VCaP (cell line): ENCODE data around the gene WDR45B.

Source experiments
- H3K27ac ChIP-seq: fragments of 450-650 bp; 2 replicates; pipeline ENCODE4 v1.5.1; 2017
- TF ChIP-seq, protein P1 (sequence below): fragments of 450-650 bp; conservative IDR thresholded peaks from 2 replicates; pipeline ENCODE4 v1.5.1; 2017; ENCODE audit warnings: mild to moderate bottlenecking, moderate library complexity

The WDR45B gene

DNA sequence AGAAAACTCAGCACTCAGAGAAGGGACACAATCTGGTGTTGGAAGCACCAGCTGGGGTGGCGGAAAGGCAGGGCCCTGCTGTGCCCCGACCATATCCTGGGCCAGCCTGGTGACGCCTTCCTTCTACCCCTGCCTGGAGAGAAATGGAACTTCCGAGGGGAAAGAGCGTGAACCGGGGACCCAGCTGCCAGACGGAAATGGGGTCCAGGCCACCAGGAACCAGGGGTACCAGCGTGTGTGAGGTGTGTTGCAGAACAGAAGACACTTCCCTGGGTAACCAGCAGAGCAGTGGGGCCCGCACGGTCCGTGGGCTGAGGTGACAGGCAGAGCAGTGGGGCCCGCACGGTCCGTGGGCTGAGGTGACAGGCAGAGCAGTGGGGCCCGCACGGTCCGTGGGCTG is 43.5 kb upstream of the WDR45B start:
- H3K27ac ChIP-seq = no peak overlapping the region
- TF ChIP-seq, protein P1, sequence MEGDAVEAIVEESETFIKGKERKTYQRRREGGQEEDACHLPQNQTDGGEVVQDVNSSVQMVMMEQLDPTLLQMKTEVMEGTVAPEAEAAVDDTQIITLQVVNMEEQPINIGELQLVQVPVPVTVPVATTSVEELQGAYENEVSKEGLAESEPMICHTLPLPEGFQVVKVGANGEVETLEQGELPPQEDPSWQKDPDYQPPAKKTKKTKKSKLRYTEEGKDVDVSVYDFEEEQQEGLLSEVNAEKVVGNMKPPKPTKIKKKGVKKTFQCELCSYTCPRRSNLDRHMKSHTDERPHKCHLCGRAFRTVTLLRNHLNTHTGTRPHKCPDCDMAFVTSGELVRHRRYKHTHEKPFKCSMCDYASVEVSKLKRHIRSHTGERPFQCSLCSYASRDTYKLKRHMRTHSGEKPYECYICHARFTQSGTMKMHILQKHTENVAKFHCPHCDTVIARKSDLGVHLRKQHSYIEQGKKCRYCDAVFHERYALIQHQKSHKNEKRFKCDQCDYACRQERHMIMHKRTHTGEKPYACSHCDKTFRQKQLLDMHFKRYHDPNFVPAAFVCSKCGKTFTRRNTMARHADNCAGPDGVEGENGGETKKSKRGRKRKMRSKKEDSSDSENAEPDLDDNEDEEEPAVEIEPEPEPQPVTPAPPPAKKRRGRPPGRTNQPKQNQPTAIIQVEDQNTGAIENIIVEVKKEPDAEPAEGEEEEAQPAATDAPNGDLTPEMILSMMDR = no peak

DNA sequence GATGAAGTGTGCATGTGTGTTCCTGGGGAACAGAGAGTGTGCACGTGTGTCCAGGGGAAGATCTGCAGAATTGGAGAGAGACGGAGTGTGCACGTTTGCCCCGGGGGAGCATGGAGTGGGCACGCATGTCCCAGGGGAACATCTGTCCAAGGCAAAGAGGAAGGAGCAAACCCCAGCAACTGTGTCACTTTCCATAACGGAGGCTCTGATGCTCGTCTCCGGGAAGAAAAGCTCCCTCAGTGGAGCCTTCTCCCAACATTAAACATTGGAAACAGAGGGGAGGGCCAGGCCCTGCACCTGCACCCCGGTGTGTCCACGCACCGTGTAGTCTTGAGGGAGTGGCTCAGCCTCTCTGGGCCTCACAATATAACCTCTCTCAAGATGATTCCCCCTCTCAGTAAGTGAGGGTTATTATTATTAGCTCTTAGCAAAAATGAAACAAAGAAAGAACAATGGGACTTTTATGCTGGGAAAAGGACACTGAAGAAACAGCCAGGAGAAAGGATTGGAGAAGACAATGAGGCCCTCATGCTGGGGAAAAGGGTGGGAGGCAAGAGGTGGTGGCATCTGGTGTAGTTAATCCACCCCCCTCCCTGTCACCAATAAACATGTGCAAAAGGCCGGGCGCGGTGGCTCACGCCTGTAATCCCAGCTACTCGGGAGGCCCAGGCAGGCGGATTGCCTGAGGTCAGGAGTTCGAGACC is 42.7 kb upstream of the WDR45B start:
- no peak overlapping the region for H3K27ac ChIP-seq
- TF ChIP-seq, protein P1 = no peak

DNA sequence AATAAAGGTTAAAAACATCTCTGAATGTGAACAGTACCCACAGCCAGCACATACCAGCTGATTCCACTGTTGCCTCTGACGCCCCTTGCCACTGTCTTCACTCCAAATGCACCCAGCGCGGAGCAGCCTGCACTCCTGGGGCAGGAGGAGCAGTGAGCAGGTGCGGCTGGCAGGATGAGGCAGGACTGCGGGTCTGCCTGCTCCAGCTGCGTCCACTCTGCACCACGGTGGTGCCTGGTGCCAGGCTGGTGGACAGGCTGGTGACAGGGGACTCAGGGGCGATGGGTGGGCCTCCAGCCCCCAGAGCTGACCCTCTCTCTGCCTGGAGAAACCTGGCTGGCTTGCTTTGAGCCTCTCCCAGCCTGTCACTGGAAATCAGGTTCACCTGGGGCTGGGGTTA is 40.8 kb upstream of the WDR45B start:
- H3K27ac ChIP-seq = no peak overlapping the region
- TF ChIP-seq, protein P1 = no peak

DNA sequence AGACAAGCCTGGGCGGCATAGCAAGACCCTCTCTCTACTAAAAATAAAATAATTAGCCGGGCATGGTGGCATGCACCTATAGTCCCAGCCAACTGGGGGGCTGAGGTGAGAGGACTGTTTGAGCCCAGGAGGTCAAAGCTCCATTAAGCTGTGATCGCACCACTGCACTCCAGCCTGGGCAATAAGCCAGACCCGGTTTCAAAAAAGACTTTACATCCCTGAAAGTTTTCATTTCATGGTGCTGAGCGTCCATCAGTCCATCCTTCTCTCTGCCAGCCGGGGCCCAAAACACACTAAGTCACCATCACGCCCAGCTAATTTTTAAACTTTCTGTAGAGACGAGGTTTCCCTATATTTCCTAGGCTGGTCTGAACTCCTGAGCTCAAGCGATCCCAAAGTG is 39.6 kb upstream of the WDR45B start:
- peak overlapping the region; percentile 41 for H3K27ac ChIP-seq
- TF ChIP-seq, protein P1 = no peak

DNA sequence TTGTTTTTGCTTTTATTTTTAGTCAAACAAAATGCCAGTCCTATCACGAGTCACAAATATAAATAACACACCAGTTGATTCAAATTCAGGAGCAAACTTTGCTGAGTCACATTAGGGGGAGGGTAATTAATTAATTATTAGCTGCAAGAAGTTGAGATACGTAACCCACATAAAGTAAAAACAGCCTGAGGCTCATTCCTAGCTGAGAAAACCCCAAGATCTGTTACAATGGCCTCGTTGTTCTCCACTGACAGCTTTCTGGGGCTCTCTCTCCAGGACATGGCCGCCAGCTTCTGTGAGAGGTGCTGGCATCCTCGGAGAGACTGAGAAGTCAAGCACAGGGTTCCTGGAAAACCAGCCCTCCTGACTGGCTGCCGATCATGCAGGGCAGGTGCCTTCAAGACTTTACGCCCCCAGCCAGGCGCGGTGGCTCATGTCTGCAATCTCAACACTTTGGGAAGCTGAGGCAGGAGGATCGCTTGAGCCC is 39.2 kb upstream of the WDR45B start:
- peak overlapping the region; percentile 41 for H3K27ac ChIP-seq

DNA sequence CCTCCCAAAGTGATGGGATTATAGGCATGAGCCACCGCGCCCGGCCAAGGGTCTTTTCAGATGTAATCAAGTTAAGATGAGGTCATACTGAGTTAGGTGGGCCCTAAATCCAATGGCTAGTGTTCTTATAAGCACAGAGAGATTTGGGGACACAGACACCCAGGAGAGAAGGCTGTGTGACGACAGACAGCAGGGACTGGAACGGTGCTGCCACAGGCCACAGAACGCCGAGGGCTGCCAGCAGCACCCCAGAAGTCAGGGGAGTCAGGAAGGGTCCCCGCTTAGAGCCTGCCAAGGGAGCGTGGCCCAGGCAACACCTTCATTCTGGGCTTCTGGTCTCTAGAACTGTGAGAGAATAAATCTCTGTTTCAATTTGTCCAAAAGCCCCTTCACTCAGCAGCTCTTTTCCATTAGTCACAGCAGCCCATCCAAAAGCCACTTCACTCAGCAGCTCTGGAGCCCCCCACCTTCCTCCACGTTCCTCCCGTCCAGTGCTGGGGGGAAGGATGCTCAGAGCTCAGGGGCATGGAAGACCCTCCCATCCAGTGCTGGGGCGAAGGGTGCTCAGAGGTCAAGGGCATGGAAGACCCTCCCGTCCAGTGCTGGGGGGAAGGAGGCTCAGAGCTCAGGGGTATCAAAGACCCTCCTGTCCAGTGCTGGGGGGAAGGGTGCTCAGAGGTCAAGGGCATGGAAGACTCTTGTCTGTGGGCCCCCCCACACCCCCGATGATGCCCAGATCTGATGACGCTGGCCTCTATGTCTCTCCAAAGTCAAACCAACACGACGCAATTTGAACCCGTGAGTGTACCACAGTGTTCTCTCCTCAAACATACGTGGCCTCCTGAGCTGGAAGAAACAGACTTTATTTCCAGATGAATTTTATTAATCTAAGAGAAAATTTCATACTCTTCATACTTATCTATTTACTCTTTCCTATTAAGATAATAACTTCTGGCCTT is 38.4 kb upstream of the WDR45B start:
- TF ChIP-seq, protein P1 = no peak
- H3K27ac ChIP-seq = peak overlapping the region; percentile 41; the same call in 1 of the 2 replicates

More for the DNA sequence above, 39.2 kb upstream of the WDR45B start:
- TF ChIP-seq, protein P1 = no peak

DNA sequence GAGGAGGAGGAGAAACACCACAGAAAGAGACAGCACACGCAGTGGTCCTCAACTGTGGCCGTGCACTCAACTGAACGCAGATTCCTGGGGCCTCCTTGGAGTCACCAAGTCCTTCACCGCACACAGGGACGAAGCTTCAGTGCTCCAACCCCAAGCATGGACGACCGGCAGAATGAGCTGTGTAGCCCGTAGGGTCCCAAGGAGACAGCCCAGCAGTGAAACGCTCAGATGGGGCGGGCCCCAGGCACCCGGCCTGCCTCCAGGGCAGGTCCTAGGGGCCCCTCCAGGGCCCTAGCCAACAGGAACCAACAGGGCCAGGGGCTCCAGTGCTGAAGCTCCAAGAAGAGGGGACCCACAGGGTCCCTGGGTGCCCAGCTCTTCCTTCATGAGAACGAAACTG is 37.0 kb upstream of the WDR45B start:
- TF ChIP-seq, protein P1 = no peak
- H3K27ac ChIP-seq = peak overlapping the region; percentile 20; the same call in 1 of the 2 replicates
